Spinal cord (tissue), 10 donors: ENCODE measurements around the gene CYTH3. TPM values are rescaled to one million over a fixed set of nuclear protein-coding genes. Genes with fewer than 3 reads are reported as not detected.
A peak's percentile ranks its signal among the peaks of the same experiment; 100 is the strongest.

Source experiments
- DNase-seq, 6 donors: peaks; one replicate each; pipeline versions ENCODE4 v3.0.0 to v3.0.0-alpha.2; 2013 to 2015; ENCODE audit warnings: low spot score in 6 of 6, low read depth in 4 of 6
- H3K27ac ChIP-seq: one replicate; pipeline ENCODE4 v1.5.1; 2013; ENCODE audit warnings: low read depth, low read length, control low read depth
- H3K27me3 ChIP-seq: one replicate; pipeline ENCODE4 v1.6.1; 2013; ENCODE audit warnings: low read length; ENCODE audit not compliant: control insufficient read depth, insufficient read depth
- H3K36me3 ChIP-seq: one replicate; pipeline ENCODE4 v1.6.1; 2013; ENCODE audit warnings: low read length; ENCODE audit not compliant: control insufficient read depth, insufficient read depth
- H3K4me1 ChIP-seq: one replicate; pipeline ENCODE4 v1.6.1; 2013; ENCODE audit warnings: low read length; ENCODE audit not compliant: control insufficient read depth, insufficient read depth
- H3K4me3 ChIP-seq: one replicate; pipeline ENCODE4 v1.5.1; 2013; ENCODE audit warnings: low read depth, low read length, control low read depth
- H3K9me3 ChIP-seq: one replicate; pipeline ENCODE4 v1.6.1; 2013; ENCODE audit warnings: low read length; ENCODE audit not compliant: control insufficient read depth, insufficient read depth
- WGBS: methylation state at CpG from one replicate; pipeline ENCODE4 v1.1.5; 2013; ENCODE audit warnings: missing lambda C conversion rate; ENCODE audit not compliant: insufficient coverage; 5-methylcytosine and 5-hydroxymethylcytosine counted together
- polyA plus RNA-seq, 2 donors: library from polyadenylated mRNA; unstranded; fragments of 120-200 nt; gene quantifications; one replicate each; pipeline ENCODE4 v1.2.1, GENCODE V29; 2013; ENCODE audit not compliant: insufficient read length in 2 of 2
- total RNA-seq, 2 donors: library from RNA; depleted of rRNA in 1 of 2; stranded (reverse); fragments of 120-200 nt in 1 of 2; fragments of >200 nt in 1 of 2; gene quantifications; one replicate each; pipeline versions ENCODE4 v1.2.3 to v1.2.4, GENCODE V29; 2013 to 2014
- donor health status: healthy.

CYTH3 gene
- total and polyA plus RNA-seq, 4 donors: 24.8 to 41.9 (median 31.3) TPM

- H3K4me3 ChIP-seq: no peak overlapping the region
- DNase-seq: no peak
- H3K4me1 ChIP-seq: peaks cover 2% of the 10 kb centered on the region
- H3K27ac ChIP-seq: peak overlapping the region; percentile 26
- WGBS: no CpG with 5 or more reads among the region's 5 CpGs
- no peaks in the 10 kb centered on the region for H3K27me3 ChIP-seq
- no peaks in the 10 kb centered on the region for H3K9me3 ChIP-seq
- no peaks in the 10 kb centered on the region for H3K36me3 ChIP-seq
Observed at GRCh38 chr7:6252341-6252746, 20.1 kb downstream of the CYTH3 start.

- 83% methylated on average over 1 of the region's 4 CpGs for WGBS
- Histone ChIP-seq H3K36me3 (no peaks in the 10 kb centered on the region), H3K27ac (peak overlapping the region; percentile 26), H3K27me3 (no peaks in the 10 kb centered on the region), H3K9me3 (no peaks in the 10 kb centered on the region), H3K4me3 (no peak overlapping the region), H3K4me1 (peaks cover 2% of the 10 kb centered on the region)
- no peak for DNase-seq
Observed at GRCh38 chr7:6251653-6252052, 20.8 kb downstream of the CYTH3 start.

GRCh38 chr7:6250364-6250833, 22.0 kb downstream of the CYTH3 start:
- H3K27me3 ChIP-seq: no peaks in the 10 kb centered on the region
- H3K36me3 ChIP-seq: no peaks in the 10 kb centered on the region
- DNase-seq: no peak
- no peaks in the 10 kb centered on the region for H3K9me3 ChIP-seq
- H3K4me1 ChIP-seq: peaks cover 2% of the 10 kb centered on the region
- WGBS: no CpG with 5 or more reads among the region's 4 CpGs
- H3K4me3 ChIP-seq: no peak overlapping the region
- no peak overlapping the region for H3K27ac ChIP-seq

GRCh38 chr7:6249043-6249442, 23.4 kb downstream of the CYTH3 start:
- no peak overlapping the region for H3K4me3 ChIP-seq
- H3K36me3 ChIP-seq: no peaks in the 10 kb centered on the region
- H3K27me3 ChIP-seq: no peaks in the 10 kb centered on the region
- H3K9me3 ChIP-seq: no peaks in the 10 kb centered on the region
- 100% methylated on average over 2 of the region's 4 CpGs for WGBS
- no peak for DNase-seq
- no peak overlapping the region for H3K27ac ChIP-seq
- no peaks in the 10 kb centered on the region for H3K4me1 ChIP-seq

- 94% methylated on average over 6 of the region's 6 CpGs for WGBS
- Histone ChIP-seq H3K4me3 (no peak overlapping the region), H3K27me3 (no peaks in the 10 kb centered on the region), H3K9me3 (no peaks in the 10 kb centered on the region), H3K4me1 (no peaks in the 10 kb centered on the region), H3K27ac (no peak overlapping the region), H3K36me3 (no peaks in the 10 kb centered on the region)
- DNase-seq: no peak
Observed at GRCh38 chr7:6248581-6248980, 23.8 kb downstream of the CYTH3 start.

- Histone ChIP-seq H3K4me1 (no peaks in the 10 kb centered on the region), H3K27ac (no peak overlapping the region), H3K9me3 (no peaks in the 10 kb centered on the region), H3K36me3 (no peaks in the 10 kb centered on the region), H3K4me3 (no peak overlapping the region), H3K27me3 (no peaks in the 10 kb centered on the region)
- no peak for DNase-seq
- WGBS: 95% methylated on average over 4 of the region's 8 CpGs
Observed at GRCh38 chr7:6246251-6246917, 26.0 kb downstream of the CYTH3 start.

- no CpG with 5 or more reads among the region's 3 CpGs for WGBS
- Histone ChIP-seq H3K27me3 (no peaks in the 10 kb centered on the region), H3K4me3 (no peak overlapping the region), H3K27ac (no peak overlapping the region), H3K4me1 (no peaks in the 10 kb centered on the region), H3K36me3 (no peaks in the 10 kb centered on the region), H3K9me3 (no peaks in the 10 kb centered on the region)
- DNase-seq: no peak
Observed at GRCh38 chr7:6244021-6244420, 28.4 kb downstream of the CYTH3 start.

- no peaks in the 10 kb centered on the region for H3K27me3 ChIP-seq
- DNase-seq: no peak
- H3K4me3 ChIP-seq: no peak overlapping the region
- no peaks in the 10 kb centered on the region for H3K36me3 ChIP-seq
- no peak overlapping the region for H3K27ac ChIP-seq
- 92% methylated on average over 5 of the region's 5 CpGs for WGBS
- no peaks in the 10 kb centered on the region for H3K9me3 ChIP-seq
- H3K4me1 ChIP-seq: no peaks in the 10 kb centered on the region
Observed at GRCh38 chr7:6243168-6243567, 29.3 kb downstream of the CYTH3 start.

- no peaks in the 10 kb centered on the region for H3K9me3 ChIP-seq
- WGBS: 94% methylated on average over 3 of the region's 5 CpGs
- no peak overlapping the region for H3K4me3 ChIP-seq
- no peak for DNase-seq
- no peaks in the 10 kb centered on the region for H3K4me1 ChIP-seq
- no peaks in the 10 kb centered on the region for H3K27me3 ChIP-seq
- no peaks in the 10 kb centered on the region for H3K36me3 ChIP-seq
- no peak overlapping the region for H3K27ac ChIP-seq
Observed at GRCh38 chr7:6242561-6242960, 29.9 kb downstream of the CYTH3 start.

- Histone ChIP-seq H3K27ac (no peak overlapping the region), H3K9me3 (no peaks in the 10 kb centered on the region), H3K4me3 (no peak overlapping the region), H3K36me3 (no peaks in the 10 kb centered on the region), H3K27me3 (no peaks in the 10 kb centered on the region), H3K4me1 (no peaks in the 10 kb centered on the region)
- no CpG with 5 or more reads among the region's 4 CpGs for WGBS
- no peak for DNase-seq
Observed at GRCh38 chr7:6241607-6241973, 30.8 kb downstream of the CYTH3 start.
